GM18498 (cell line): ENCODE results near the gene DSTN.

ENCODE experiments used
- ATAC-seq: cut with Tn5 transposase; IDR thresholded peaks from one replicate; pipeline ENCODE4 v1.9.1; 2021; ENCODE audit warnings: mild to moderate bottlenecking, moderate library complexity; ENCODE audit not compliant: unreplicated experiment

Gene DSTN

DNA sequence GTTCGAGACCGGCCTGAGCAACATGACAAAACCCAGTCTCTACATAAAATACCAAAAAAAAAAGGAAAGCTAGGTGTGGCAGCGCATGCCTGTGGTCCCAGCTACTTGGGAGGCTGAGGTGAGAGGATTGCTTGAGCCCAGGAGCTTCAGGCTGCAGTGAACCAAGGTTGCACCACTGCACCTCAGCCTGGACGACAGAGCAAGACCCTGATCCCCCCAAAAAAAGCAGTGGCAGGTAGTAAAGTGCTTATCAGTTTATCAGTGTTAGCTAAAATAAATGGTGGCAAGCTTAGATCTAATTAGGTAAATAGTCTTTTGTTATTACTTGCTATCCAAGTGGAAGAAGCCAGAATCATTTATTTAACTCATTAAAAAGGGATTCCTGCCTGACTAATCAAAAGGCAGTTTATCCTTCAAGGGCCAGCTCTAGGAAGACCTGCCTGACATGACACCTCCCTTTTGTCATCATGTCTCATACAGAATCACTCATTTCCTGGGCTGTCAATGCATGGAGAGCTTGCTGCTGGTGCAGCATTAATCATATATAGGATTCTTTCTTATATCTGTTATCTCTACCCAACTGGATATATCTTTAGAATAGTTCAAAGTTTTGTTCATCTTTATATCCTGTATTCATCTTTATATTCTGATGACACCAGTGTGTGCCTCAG lies 9.6 kb downstream of the DSTN start:
- ATAC-seq = no peak

DNA sequence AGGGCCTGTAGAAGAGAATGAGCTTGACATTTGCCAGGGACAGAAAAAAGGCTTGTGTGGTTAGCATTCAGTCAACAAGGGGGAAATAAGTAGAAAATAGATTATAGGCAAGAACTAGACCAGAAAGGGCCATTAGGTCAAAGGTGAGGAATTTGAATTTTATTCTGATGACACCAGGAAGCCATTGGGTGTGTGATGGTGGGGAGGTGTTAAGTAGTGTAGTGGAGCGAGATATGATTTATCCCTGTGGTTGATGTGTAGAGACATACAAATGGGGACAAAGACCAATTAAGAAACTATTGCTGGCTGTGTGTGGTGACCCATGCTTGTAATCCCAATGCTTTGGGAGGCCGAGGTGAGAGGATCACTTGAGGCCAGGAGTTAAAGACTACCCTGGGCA lies 11.0 kb downstream of the DSTN start:
- ATAC-seq = no peak

DNA sequence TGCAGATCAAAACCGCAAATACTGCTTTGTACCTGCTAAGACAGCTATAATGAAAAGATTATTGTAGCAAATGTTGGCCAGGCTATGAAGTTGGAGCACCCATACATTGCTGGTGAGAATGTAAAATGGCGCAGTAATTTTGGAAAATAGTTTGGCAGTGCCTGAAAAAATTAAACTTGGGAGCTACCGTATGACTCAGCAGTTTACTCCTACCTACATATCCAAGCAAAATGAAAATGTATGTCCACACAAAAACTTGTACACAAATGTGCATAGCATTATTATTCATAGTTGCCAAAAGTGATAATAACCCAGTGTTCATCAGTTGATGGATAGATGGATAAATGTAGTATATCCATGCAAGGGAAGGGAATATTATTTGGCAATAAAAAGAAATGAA lies 13.3 kb downstream of the DSTN start:
- no peak for ATAC-seq

DNA sequence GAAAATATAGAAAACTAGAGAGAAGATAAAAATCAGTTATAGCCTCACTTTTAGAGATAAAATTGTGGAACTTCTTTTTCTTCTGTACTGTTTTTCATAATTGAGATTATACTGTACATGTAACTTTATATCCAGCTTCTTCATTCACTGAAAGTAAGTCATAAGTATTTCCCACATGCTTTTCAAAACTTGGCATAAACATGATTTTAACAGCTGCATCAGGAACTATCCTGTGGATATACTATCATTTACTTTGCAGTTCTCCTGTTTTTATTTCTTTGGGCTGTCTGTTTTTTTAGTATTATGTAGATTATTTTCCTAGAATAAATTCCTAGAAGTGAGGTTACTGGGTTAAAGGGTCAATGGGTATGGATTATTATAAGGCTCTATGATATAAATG lies 14.8 kb downstream of the DSTN start:
- ATAC-seq = no peak

DNA sequence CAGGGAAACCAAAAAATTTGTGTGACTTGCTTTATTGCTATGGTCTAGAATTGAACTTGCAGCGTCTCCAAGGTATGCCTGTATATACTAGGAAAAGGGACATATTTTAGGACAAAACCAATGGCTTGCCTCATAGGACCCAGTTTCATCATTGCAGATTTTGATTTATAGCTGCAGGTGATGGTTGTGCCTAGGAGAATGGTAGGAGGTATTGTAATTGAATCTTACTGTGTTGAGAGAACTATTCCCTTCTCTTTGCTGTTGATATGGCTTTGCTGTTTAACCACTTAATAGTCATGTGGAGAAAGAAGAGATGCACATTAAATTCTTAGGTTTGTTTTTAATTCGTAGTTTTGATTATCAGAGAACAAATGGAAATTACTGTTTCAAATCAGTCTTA lies 16.4 kb downstream of the DSTN start:
- no peak for ATAC-seq

DNA sequence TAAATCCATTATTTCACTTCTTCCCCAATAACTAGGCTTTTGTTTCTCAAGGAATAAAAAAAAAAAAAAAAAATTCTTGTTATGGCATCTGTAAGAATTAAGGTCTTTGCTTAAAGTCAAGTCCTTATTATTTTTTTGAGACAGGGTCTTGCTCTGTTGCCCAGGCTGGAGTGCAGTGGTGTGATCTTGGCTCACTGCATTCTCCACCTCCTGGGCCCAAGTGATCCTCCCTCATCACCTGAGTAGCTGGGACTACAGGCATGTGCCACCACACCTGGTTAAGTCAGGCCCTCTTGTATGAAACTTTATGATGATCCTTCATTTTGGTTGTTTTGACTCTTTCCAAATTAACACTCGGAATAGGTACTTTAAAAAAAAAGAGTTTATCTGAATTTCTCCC lies 17.3 kb downstream of the DSTN start:
- ATAC-seq = no peak

DNA sequence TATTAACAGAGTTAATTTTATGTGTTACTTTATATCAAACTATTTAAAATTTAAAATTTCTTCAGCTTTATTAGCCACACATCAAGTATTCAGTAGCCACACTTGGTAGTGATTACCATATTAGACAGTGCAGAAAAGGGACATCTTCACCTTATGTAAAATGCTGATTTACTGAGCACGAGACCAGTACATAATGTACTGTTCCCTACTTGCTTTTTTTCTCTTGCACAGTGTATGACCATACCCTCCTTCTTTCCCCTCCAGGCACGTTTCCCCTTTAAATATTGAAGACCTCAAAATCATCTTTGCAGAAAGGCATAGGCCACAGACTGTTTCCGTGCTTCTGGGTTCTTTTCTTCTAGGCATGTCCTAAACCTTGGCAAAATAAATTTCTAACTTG lies 17.9 kb downstream of the DSTN start:
- no peak for ATAC-seq

DNA sequence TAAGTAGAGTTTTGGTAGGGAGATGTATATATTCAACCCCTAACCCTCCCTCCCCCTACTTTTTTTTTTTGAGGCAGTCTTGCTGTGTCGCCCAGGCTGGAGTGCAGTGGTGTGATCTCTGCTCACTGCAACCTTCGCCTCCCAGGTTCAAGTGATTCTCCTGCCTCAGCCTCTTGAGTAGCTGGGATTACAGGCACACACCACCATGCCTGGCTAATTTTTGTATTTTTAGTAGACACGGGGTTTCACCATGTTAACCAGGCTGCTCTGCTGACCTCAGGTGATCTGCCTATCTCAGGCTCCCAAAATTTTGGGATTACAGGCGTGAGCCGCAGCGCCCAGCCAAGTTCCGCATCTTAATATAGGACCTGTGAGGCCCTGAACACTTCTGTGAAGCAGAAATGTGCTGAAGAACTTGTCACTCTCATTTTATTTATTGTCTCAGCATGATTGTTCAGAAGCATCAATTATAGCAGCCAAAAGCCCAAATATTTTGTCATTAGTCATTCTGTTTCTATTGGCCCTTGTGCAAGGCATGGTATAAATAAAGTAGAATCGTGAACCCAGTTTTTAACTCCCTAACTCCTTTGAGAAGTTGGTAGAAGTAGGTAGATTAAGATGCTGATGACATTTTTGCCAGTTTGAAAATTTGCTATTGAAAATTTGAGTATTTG lies 19.4 kb downstream of the DSTN start:
- no peak for ATAC-seq

DNA sequence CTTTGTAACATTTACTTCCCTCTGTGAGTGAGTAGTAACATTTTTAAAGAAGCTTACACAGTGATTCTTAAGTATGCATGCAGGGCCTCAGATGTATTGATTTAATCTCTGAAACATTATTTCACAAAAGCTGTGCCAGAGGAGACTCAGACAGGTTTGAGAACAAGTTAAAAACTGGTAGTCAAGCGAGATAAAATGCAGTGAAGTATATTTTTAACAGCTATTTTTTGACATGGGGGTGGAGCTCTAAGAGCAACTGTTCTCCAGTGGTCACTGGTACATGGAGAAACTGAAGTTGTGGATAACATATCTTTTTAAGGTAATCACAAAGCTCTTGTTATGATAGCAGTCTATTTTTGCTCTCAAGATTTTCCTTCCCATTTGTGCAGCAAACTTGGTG lies 20.4 kb downstream of the DSTN start:
- no peak for ATAC-seq

DNA sequence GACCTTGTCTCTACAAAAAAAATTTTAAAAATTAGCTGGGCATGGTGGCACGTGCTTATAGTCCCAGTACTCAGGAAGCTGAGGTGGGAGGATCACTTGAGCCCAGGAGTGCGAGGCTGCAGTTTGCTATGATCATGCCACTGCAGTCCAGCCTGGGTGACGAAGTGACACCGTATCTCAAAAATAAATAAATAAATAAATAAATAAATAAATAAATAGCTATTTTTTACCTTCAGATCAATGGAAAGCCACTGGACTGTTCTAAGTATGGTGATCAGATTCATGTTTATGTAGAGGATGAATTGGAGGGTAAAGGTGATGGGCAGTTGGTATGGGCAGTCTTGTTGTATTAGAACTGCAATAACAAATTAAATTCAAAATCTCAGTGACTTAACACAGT lies 24.0 kb downstream of the DSTN start:
- no peak for ATAC-seq

DNA sequence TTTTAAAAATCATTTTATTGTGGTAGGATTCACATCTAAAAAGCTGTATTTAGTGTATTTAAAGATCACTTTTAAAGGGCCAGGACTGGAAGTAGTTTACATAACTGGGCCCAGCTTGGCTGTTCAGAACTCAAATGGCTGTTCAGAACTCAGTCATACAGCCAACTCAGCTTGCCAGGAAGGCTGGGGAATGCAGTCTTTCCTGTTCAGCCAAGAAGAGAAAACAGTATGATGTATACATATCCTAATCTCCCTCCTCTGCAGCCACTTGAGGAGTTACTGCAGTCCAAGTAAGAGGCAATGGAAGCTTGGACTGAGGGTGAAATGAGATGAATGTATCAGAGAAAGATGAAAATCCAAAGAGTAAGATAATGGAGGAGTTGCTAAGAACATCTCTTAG lies 24.6 kb downstream of the DSTN start:
- no peak for ATAC-seq

DNA sequence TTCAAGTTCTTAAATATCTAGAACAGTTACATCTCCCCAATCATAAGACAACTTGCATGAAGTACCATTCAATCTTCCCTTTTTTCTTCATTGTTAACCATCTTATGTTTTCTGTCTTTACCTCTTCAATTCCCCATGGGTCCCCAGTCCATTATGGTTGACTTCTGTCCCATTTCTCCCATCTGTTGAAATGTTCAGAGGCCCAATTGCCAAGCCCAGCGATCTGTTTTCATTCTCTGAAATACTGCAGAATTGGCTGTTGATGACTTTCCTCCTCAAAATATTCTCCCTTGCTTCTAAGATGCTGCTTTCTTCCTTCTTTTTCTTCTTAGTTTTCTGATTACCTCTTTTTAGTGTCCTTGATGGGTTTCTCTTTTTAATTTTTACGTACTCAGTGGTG lies 26.0 kb downstream of the DSTN start:
- ATAC-seq = no peak

DNA sequence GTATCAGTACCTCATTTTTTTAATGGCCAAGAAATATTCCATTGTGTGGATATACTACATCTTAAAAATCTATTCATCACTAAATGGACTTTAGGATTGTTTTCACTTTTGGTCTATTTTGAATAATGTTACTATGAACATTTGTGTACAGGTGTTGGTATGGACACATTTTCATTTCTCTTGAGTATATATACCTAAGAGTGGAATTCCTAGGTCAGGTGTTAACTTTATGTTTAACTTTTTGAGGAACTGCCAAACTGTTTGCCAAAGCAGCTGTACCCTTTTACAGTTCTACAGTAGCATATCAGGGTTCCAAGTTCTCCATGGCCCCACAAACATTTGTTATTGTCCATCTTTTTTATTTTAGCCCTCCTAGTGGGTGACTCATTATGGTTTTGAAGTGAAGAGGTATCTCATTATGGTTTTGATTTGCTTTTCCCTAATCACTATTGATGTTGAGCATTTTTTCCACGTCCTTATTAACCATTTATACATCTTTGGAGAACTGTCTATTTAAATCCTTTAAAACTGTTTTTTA lies 28.2 kb downstream of the DSTN start:
- ATAC-seq = no peak

DNA sequence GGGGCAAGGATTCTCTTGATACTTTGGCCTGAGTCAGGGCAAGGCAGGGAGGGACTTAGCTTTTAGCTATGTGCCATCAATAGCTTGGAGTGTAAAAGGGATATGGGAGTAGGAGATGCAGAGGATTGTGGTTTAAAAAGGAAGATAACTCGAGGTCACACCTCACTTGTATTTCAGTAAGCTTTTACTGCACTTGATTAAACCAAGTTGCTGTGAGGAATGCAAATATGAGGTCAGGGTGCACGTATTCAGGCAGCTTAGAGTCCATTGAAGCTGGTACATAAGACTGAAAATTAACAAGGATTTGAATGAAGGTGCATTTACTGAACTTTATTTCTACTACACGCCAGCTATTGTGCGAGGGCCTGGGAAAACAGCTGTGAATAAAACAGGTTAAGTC lies 32.1 kb downstream of the DSTN start:
- no peak for ATAC-seq

DNA sequence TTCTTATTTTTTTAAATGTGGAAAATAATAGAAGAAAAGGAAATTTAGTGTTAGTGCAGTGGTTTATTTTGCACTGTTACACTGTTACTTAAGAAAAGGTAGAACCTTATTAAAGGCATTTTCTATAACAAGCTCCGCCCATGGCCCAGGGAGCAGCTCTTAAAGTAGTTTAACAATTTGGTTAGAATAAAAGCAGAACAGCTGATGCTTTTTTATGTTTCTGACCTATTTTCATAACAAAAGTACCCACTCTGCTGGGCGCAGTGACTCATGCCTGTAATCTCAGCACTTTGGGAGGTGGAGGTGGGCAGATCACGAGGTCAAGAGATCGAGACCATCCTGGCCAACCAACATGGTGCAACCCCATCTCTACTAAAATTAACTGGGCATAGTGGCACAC lies 32.6 kb downstream of the DSTN start:
- ATAC-seq = no peak

DNA sequence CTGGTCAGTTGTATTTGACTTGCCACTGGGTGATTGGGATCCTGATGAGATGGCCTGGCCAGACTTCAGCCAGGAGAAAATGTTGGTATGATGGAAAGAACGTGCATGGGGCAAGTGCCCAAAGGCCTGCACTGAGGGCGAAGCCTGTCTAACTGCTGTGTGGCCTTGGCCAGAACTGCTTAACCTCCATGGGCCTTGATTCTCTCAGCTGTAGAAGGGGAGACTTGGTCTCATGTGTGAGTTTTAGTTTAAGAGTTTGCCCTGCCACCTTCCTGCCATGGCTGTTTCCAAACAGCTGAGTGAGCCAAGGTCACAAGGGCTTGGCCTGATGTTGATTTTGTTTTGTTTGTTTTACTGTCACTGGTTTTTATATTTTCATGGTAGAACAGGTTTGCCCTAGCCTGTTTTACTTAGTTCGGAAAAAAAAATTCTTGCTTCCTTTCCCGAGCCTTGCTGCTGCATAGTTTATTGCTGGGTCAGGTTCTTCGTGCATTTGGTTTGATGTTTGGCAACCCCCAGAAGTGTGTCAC lies 35.3 kb downstream of the DSTN start:
- no peak for ATAC-seq

DNA sequence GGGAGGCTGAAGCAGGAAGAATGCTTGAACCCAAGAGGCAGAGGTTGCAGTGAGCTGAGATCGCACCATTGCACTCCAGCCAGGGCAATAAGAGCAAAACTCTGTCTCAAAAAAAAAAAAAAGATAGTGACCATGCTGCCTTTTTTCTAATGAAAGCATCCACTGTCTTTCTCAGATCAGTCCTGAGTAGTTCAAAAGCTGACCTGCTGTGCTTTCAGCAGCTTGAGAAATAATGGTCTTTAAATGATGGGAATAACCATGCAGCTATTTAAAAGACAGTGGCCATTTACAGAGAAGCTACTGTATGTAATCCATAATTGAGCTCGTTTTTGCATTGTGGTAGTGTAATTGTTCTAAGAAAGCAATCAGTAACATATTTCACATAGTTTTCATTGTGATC lies 36.1 kb downstream of the DSTN start:
- ATAC-seq = no peak

DNA sequence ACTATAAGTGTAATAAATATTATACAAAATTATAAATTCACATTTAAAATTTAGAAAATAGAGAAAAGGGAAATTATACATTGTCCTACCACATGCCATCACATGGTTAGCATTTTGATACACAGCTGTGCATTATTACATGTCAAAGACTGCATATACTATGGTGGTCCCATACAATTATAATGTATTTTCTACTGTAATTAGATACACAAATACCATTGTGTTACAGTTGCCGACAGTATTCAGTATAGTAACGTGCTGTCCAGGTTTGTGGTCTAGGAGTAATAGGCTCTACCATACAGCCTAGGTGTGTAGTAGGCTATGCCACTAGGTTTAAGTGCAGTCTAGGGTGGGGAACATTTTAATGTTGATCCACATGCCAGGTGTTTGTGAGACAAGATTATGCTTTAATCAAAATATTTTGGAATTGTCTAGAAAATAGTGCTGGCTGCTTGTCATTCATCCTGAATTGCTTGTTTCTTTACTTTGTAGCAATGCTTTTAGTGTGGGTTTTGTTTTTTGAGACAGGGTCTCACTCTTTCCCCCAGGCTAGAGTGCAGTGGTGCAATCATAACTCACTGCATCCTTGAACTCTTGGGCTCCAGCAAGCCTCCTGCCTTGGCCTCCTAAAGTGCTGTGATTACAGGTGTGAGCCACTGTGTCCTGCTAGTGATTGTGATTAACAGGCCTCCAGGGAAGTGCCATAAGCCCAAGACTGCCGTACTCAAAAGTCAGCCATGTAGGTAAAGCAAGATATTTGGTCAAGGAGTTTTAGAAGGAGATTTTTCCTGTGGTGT lies 39.0 kb downstream of the DSTN start:
- no peak for ATAC-seq

DNA sequence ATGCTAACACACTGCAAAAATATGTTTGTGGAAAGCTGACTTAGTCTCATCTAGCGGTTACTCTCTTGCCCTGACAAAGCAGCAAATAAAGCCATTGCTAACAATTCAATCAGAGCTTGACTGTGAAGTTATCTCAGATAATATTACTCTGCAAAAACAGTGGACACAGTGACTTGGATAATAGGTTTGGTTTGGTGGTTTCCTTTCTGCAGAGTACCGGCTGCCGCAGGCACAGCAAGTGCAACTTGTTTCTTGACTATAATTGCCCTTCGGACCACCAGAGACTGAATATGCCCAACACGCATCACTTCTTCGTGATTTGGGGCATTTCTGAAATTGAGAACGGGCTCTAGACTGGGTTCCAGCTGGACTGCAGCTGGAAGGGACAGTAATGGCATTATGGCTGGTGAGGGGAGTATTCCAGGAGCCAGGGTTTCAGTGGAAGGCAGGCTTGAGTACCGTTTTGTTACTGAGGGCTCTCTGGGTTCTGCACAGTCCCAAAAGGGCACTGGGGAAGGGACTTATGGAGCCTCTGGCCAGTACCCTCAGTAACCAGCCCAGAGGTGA lies 40.0 kb downstream of the DSTN start:
- ATAC-seq = no peak

DNA sequence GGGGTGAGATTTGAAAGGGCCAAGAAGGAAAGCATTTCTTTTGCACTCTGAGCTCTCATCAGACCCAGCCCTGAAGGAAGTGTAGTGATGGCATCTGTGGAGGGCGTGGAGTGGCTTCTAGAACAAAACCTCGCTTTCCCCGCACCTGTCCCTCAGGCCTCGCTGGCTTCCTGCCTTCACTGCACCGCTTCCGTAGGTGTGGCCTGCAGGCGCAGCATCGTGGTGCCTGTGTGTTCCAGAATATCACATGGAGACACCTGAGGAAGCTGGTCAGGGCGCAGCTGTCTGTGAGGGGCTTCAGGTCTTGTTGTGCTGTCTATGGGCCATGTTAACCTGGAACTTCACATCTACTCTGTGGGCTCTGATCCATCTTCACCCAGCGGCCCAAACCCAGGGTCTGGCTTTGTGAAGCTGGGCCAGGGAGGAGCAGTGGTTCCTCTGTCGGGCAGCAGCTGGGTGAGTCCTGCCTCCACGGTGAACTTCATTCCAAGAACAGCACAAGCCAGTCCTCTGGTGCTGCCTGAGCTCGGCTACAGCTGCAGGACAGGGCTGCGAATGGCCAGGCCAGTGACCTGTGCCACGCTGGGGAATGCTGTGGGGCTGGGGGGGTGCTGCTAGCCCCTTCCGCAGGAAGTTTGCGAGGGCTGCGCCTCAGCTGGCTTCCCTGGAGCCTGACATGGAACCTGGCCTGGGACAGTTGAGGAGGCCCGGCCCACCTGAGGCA lies 40.9 kb downstream of the DSTN start:
- no peak for ATAC-seq

DNA sequence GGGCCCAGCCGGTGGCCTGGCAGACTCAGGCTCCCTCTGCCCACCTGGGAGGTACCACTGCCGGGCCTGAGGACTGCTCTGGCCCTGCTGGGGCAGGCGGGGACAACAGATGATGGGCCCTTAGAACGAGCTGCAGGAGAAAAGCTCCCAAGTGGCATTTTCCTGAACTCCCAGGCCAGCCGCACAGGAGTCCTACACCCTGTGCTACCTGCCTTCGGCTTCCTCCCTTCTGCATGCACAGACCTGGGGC lies 41.3 kb downstream of the DSTN start:
- no peak for ATAC-seq
